GM18511 (cell line): ENCODE measurements around the gene AMPH.
"Not testable (repeated sequence)": the region's sequence is repeated elsewhere in the genome, so short reads cannot be mapped to it uniquely, and the experiment has no call there.

ENCODE experiments used
- ATAC-seq: cut with Tn5 transposase; IDR thresholded peaks from one replicate; pipeline ENCODE4 v1.9.1; 2021; ENCODE audit warnings: mild to moderate bottlenecking, moderate library complexity; ENCODE audit not compliant: unreplicated experiment

AMPH gene

DNA sequence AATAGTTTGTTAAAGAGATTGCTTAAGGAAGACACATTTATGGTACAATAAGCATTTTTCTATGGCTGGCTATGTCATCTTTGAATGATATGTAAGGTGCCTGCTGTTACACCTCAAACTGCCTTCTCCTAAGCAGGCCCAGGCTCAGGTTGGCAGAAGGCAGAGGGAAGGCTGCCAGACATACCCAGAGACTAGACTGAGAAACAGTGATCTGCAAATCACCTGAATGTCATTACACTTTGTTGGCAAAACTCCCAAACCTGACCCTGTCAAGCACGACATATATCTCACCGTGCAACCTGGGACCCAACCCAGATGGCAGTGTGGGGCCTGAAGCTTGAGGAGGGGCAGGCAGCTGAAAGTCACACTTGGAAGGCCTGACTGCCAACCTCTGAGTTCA lies 221.1 kb downstream of the AMPH start:
- ATAC-seq, result no peak

DNA sequence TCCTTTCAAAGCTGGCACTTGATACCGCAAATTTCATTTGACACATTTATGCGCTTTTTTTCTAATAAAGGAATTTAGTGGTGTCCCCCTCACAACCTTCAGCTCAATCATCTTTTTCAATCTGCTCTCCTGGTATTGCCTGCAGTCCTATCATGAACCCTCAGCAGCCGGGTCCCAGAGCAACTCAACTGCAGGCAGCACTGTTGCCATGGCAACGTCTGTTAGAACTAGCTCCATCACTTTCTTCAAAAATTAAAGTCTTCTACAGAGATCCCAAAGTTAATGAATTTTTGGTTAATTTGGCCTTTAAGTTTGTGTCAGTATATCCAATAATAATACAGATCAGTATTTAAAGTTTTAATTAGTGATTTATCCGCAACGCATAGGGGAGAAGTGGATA lies 221.6 kb downstream of the AMPH start:
- ATAC-seq, result no peak

DNA sequence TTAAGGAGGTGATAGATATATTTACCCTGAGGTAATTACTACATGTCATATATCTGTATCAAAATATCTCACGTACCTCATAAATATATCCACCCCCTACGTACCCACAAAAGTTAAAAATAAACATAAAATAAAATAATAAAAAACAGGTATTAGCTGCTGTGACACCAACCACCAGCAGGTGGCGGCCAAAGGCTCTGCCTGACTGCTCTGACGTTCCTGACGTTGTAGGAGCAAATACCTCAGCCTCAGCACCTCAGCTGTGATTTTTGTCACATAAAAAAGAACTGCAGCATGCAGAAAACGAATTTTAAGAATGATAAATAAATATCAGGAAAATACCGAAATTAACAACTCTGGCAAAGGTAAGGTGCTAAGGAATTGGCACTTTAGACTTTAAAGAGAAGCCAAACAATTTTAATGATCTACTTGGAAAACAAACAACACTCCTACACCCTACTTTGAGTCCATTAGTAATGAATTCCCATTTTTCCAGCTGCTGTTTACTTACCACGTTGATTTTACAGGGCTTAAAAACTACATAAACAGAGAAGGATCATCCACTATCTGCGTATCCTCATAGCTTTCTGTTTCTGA lies 232.3 kb downstream of the AMPH start:
- ATAC-seq, result no peak

DNA sequence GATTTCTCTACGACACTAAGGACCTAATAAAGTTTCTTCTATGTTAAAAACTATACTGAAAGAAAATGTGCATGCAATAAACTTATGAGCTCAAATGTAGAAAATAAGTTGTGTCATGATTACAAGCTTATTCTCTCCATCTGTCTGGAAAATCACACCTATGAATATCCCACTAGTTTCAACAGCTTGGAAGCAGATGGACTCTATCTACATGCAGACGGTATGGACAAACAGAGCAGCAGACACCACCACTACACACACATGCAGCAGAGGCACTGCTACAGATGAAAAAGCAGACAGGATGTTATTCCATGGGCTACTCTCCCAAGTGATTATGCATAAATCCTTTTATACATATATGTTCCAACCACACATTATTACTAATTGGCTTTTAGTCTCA lies 234.3 kb downstream of the AMPH start:
- ATAC-seq, result no peak

DNA sequence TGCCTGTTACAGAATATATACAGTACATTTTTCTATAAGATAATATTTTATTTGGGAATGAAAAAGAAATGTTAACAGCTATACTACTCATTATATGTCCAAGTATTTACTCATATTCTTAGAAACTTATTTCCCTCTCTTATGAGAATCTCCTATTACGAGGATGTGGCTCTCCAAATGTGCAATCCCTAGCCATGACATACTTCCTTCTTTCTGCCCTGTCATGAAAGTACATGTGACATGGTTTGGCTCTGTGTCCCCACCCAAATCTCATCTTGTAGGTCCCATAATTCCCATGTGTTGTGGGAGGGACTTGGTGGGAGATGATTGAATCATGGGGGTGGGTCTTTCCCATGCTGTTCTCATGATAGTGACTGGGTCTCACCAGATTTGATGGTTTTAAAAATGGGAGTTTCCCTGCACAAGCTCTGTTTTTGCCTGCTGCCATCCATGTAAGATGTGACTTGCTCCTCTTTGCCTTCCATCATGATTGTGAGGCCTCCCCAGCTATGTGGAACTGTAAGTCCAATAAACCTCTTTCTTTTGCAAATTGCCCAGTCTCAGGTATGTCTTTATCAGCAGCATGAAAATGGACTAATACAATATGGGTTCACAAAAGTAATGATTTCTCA lies 235.1 kb downstream of the AMPH start:
- ATAC-seq, result not testable (repeated sequence)

DNA sequence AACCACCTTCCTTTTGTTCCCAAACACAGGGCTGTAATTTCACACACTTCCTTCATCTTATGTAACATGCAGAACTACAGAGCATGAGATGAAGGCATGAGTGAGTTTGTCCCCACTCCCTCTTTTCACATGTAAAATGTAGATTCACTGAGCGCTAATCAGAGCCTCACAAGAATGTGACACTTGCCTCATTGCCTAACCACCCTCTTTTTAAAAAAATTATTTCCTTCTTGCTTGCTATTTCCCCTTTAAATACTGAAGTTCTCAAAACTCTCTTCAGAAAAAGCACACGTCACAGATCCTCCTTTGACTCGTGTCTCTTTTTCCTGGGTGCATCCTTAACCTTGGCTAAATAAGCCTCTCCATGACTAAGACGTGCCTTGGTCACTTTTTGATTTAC lies 236.5 kb downstream of the AMPH start:
- ATAC-seq, result no peak

DNA sequence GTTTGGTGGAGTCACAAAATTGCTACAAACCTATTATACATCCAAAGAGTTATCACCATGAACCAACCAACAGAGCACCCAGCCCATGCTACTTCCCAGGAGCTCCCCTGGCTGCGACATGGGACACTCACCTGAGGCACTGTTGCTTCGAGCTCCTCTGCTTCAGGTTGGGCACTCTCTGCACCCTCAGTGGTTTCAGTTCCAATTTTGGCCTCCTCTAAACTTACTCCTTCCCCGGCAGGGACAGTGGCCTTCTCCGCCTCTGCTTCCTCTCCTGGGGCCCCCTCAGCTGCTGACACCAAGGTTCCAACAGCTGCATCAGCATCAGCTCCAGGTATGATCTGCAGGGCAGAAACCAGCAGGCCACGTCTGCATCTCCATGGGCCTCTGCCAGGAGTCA lies 237.3 kb downstream of the AMPH start:
- ATAC-seq, result peak; percentile 86

DNA sequence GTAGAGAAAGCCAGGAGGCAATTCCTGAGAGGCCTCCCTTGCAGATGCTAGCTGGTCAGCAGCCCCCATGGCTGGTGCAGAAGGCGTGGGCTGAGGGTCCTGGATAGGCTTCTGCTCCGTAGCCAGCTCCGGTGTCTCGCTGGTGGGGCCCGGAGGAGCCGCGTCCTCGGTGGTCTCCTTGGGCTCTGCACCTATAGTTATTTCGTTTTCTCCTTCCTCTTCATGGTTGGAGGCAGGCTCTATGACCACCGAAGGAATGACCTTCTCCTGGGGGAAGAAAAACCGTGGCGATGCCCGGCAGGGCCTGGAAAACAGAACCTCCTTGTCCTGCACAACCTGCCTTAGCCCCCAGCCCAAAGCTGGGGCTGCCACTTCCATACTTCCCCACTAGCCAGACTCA lies 239.4 kb downstream of the AMPH start:
- ATAC-seq, result no peak

DNA sequence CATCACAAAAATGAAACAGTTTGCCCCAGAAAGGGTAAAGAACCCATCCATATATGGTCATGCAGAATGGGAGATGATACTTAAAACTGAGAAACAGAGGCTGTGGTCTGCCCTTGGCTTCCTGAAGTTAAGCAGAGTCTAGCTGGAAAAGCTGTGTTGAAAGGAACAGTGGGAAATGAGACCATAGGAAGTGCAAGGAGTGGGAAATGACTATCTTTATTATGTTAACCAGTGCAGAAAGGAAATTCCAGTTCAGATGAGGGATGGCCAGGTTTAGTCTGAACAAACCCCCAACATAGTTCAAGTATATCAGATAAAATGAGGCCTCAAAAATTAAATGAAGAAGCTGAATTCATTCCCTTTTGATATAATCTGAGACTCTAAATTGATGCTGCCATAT lies 245.5 kb downstream of the AMPH start:
- ATAC-seq, result no peak

DNA sequence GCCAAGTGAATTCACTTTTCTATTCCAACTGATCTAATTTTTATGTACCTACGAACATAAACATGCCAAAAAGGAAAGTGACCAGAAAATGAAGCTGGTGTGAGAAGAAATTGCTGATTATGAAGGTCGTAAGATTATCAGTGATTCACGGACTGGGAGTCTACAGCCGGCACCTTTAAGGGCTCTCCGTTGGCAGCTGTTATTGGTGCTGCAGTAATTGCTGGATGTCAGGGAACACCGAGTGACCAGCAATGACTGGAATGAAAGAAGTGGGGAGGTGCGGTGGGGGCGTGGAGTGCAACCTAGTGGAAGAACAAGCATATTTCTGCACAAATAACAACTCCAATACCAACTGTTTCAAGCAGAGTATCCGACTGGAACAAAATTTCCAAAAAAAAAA lies 247.9 kb downstream of the AMPH start:
- ATAC-seq, result no peak

DNA sequence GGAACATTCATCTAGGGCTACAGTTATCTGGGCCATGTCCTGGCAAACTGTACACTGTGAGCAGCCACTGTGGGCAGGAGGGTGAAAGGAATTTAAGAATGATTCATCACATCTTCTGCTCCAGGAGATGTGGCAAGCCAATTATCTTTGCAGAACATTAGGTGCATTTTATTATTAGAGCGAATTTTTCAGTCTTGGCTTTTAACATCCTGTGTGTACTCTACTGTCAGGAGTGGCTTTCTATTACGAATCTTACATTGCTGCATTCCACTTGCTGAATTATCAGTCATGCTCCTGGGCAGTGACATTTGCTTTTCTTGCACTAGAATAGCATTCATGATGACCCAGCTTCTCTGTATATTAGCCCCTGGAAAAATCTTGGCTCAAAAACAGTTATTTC lies 248.5 kb downstream of the AMPH start:
- ATAC-seq, result no peak

DNA sequence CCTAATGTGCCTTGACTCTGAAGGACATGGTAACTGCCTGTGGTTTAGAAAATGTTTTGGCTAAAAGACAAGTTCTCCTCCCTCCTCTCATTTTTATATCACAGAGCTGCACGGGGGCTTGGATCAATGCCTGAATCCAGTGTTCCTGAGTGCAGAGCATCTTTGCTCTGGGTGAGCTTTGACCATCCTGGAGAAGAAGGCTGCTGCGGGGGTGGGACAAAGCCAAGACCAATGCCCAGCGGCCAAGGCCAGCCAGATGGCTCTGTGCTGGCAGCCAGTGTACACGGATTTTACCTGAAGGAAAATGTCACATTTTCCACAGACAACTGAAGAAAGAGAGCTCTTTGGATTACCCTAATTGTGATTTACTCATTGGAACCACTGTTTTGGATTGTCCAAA lies 255.7 kb downstream of the AMPH start:
- no peak for ATAC-seq

DNA sequence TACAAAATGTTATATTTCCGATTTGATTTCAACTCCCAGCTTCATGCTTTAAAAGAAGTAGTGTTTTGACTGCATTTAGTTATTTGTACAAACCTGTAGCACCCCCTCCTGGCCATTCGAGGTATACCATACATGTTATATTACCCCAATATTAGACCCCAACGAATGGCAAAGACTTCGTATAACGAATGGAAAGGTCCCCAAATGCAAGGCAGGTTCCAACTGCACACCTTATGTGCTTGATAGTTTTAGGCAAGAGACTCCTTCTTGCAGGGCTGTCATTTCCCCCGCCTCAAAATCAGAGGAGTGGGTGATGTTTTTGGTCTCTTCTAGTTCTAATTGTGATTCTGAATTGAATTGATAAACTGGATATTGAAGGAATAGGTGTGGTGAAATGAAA lies 256.7 kb downstream of the AMPH start:
- no peak for ATAC-seq

DNA sequence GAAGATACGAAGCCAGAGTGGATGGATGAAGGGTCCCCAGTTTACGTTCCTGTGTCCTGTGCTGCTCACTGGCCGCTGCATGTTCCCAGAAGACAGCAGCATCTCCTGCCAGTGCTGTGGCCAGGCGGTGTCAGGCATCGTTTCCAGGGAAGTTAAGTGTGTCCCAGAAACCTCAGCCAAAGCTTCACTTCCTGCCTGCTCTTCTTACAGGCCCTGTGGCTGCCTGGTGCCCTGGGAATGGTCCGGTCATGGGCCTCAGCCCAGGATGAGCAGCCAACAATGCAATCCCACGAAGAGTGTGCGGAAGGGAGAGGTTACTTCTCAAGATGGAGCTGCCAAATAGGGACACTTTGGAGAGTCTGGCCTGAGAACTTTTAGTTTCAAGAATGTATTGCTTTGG lies 258.0 kb downstream of the AMPH start:
- no peak for ATAC-seq

DNA sequence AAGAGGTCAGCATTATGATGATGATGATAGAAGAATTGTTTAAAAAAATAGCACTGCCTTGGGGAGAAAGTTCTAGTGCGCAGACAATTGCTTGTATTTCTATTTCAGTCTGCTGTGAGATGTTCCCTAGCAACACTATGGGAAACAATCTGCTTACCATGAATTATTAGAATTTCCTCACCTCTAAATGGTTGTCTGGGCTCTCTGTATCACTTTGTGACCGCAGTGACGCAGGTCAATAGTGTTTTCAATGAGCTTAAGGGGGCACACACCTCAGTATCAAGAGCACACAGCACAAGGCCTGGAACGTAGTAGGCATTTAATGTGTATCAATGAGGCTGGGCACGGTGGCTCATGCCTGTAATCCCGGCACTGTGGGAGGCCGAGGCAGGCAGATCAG lies 258.9 kb downstream of the AMPH start:
- ATAC-seq, result no peak

DNA sequence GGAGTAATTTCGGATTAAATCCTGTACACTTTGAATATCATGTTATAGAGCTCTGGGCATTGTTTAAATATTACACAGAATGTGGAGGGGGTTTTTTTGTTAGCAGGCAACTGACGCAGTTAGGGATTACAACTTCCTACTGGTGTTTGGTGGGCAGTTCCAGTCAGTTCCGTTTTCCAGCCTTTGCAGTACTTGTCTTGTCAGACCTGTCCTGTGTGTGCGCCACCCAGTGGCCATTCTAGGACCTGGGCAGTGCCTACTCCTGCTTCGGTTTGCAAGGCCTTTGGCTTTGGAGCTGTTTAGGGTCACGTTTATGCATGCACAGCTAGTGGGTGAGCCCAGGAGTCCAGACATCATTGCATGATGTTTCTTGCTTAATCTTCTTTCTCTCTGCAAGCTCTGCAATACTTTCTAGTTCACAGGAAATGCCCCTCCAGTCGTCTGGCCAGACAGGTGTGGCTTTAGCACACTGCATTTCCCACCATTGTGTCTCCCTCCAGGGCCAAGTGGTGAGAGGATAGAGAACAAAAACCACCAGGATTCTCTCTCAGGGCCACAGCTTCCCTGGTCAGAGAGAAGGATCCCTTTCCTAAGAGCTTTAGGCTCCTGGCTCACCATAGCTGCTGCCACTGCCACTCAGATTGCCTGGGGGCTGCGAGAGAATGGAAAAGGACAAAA lies 261.2 kb downstream of the AMPH start:
- ATAC-seq, result peak; percentile 75

DNA sequence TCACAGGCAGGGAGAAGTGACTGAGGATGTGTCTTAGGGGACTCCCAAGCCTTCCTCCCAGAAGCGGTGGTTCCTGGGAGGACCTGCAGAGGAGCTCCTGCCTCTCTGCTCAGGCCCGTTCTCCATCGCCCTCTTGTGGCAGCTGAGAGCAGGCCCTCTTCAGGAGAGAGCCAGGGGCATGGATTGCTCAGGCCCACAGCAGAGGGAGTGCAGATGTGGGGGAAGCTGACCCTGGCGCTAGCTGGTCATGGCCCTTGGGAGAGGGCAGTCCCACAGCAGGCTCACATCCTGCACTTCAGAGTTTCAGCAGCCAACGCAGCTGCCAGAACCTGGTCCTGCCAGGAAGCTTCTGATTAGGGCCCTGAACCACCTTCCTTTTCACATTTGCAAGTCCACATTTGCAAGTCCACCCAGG lies 263.0 kb downstream of the AMPH start:
- ATAC-seq, result peak; percentile 47

DNA sequence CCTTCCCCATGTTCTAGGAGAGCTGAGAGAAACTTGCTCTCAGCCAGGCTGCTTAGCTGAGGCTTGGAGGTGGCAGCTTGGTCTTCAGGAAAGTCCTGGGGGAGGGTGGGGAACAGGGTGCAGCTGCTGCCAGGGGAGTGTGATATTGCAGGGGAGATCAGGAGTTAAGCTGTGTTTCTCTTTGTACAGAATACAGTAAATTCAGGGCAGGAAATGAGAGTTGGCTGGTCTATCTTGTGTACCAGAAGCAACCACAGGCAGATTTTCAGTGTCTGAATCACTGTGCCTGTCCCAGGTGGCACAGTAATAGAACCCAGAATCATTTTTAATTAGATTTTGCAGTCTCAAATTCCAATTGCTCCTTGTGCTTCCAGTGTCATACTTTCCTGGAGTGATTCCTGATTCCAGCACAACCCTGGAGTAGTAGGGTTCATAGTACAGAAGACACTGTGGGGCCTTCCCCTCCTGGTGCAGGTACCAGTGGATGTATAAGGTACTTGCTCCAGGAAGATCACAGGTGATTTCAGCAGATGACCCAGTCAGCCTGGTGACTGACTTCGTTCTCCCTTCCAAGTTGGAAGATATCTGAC lies 263.8 kb downstream of the AMPH start:
- ATAC-seq, result peak; percentile 65

DNA sequence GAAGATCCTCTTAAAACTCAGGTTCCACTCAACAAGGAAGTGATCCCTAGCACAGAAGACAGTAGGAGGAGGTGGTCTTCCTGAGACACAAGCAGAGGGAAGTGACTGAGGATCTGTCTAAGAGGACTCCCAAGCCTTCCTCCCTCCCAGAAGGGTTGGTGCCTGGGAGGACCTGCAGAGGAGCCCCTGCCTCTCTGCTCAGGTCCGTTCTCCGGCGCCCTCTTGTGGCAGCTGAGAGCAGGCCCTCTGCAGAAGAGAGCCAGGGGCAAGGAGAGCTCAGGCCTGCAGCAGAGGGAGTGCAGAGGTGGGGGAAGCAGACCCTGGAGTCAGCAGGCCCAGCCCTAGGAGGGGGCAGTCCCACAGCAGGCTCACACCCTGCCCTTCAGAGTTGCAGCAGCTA lies 267.8 kb downstream of the AMPH start:
- peak; percentile 37 for ATAC-seq

DNA sequence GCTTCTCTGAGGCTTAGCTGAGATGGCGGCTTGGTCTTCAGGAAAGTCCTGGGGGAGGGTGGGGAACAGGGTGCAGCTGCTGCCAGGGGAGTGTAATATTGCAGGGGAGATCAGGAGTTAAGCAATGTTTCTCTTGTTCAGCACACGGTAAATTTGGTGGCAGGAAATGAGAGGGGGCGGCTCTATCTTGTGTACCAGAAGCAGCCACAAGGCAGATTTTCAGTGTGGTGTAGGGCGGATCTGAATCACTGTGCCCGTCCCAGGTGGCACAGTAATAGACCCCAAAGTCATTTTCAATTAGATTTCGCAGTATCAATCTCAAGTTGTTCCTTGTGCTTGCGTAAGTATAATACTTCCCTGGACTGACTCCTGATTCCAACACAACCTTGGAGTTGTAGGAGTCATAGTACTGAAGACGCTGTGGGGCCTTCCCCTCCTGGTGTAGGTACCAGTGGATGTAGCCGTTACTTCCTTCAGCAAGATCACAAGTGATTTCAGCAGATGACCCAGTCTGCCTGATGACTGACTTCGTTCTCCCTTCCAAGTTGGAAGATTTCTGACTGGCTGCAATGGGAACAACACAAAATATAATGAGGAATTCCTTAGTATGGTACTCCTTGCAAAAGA lies 268.4 kb downstream of the AMPH start:
- ATAC-seq, result peak; percentile 44

DNA sequence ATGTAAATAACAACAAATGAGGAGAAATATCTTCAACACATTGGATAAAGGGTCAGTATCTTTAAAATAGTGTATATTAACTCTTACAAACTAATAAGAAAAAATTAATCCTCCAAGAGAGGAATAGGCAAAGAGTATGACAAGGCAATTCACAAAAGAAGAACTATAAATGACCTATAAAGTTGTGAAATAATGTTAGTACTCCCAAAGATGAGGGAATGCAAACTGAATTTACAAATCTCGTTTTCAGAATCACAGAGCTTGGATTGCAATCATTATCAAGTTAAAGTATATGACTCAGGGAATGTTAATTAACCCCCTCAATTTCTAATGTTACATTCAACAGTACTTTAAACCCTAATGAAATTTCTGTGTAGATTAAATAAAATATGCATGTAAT lies 270.4 kb downstream of the AMPH start:
- no peak for ATAC-seq
